Panc1 (cell line): ENCODE results near the gene NSD1. TPM values are rescaled to one million over a fixed set of nuclear protein-coding genes. Genes with fewer than 3 reads are reported as not detected.

Experiments
- ATAC-seq: fragments of 200-7000 bp; cut with Tn5 transposase; 2 replicates; pipeline ENCODE4 v1.9.1; 2020; ENCODE audit warnings: mild to moderate bottlenecking, moderate library complexity
- BruUV-seq: library from RNA; stranded (reverse); fragments of 400-500 nt; replicated peaks from 2 replicates; lab custom pipeline; 2021; lab: Mats Ljungman, UMichigan
- CTCF ChIA-PET: fragments of 300-600 bp; sonication (Branson Sonifier 250); formaldehyde crosslinking; loops from one replicate; lab custom pipeline; 2022; ENCODE audit warnings: antibody characterized with exemption; lab: Charles Lee
- POLR2A ChIA-PET: fragments of 300-600 bp; sonication (Branson Sonifier 250); formaldehyde crosslinking; loops from one replicate; lab custom pipeline; 2022; ENCODE audit warnings: antibody characterized with exemption; lab: Charles Lee
- DNase-seq: peaks from one replicate; pipeline ENCODE4 v3.0.0-alpha.2; 2010; ENCODE audit warnings: low read depth, low spot score
- H3K27ac ChIP-seq: 2 replicates; pipeline ENCODE4 v1.5.1; 2011; ENCODE audit warnings: mild to moderate bottlenecking, low read length, inconsistent platforms
- H3K27me3 ChIP-seq: fragments of 200-500 bp; sonication (Bioruptor generic); 2 replicates; pipeline ENCODE4 v1.6.0; 2014; ENCODE audit warnings: low read length, inconsistent platforms; ENCODE audit not compliant: control insufficient read depth, insufficient read depth
- H3K36me3 ChIP-seq: fragments of 200-500 bp; sonication (Bioruptor generic); 2 replicates; pipeline ENCODE4 v1.5.1; 2014; ENCODE audit warnings: inconsistent platforms, mild to moderate bottlenecking, low read length, moderate library complexity; ENCODE audit not compliant: control insufficient read depth, insufficient read depth
- H3K4me1 ChIP-seq: 2 replicates; pipeline ENCODE4 v1.5.1; 2011; ENCODE audit warnings: inconsistent platforms, mild to moderate bottlenecking, low read length, moderate library complexity; ENCODE audit not compliant: control insufficient read depth, insufficient read depth
- H3K4me3 ChIP-seq, 2 experiments: 2 replicates each; pipeline ENCODE4 v1.5.1; 2011 to 2012; ENCODE audit warnings: low read depth in 2 of 2, low read length in 2 of 2, mild to moderate bottlenecking in 2 of 2, inconsistent platforms in 1 of 2, moderate library complexity in 1 of 2
- H3K9me3 ChIP-seq: fragments of 200-500 bp; sonication (Bioruptor generic); 2 replicates; pipeline ENCODE4 v1.5.1; 2014; ENCODE audit warnings: low read depth, mild to moderate bottlenecking, inconsistent platforms, low read length, moderate library complexity; ENCODE audit not compliant: control insufficient read depth, insufficient read depth
- POLR2AphosphoS5 ChIP-seq: IDR thresholded peaks from 2 replicates; pipeline ENCODE4 v1.6.1; 2012; ENCODE audit warnings: mild to moderate bottlenecking, low read depth, low read length, moderate library complexity
- SIN3A ChIP-seq: IDR thresholded peaks from 2 replicates; pipeline ENCODE4 v1.6.1; 2012; ENCODE audit warnings: low read depth, mild to moderate bottlenecking, low read length, moderate library complexity, borderline replicate concordance; ENCODE audit not compliant: insufficient read depth
- TCF7L2 ChIP-seq: IDR thresholded peaks from 2 replicates; pipeline ENCODE4 v1.6.1; 2011; ENCODE audit warnings: mild to moderate bottlenecking, low read depth, low read length, inconsistent platforms
- in situ Hi-C: cut with HindIII; loops from 2 replicates; pipeline ENCODE4 v1.10.0; 2016; ENCODE audit warnings: low sequenced_read_pairs, low pct_unique_long_range_greater_than_20kb
- intact Hi-C: fragments of 100-400 bp; cut with micrococcal nuclease; formaldehyde crosslinking; loops from one replicate; pipeline ENCODE4 v1.10.0; 2022; ENCODE audit not compliant: unreplicated experiment
- total RNA-seq: library from RNA; stranded (reverse); gene quantifications from one replicate; pipeline ENCODE4 v1.2.1, GENCODE V29; 2021; ENCODE audit not compliant: unreplicated experiment
- TF ChIP-seq, protein P1 (sequence below): fragments of 450-650 bp; IDR thresholded peaks from 2 replicates; pipeline ENCODE4 v1.5.1; 2017; ENCODE audit warnings: mild to moderate bottlenecking
- TF ChIP-seq, protein P2 (sequence below), 2 experiments: IDR thresholded peaks; 2 replicates each; pipeline ENCODE4 v1.6.1; 2011 to 2012; ENCODE audit warnings: low read depth in 2 of 2, control low read depth in 1 of 2, low read length in 1 of 2, mild to moderate bottlenecking in 1 of 2, moderate library complexity in 1 of 2; ENCODE audit not compliant: insufficient read depth in 1 of 2

The NSD1 gene
- total RNA-seq, 1 experiment from 2014 or later = 58.7 TPM

DNA sequence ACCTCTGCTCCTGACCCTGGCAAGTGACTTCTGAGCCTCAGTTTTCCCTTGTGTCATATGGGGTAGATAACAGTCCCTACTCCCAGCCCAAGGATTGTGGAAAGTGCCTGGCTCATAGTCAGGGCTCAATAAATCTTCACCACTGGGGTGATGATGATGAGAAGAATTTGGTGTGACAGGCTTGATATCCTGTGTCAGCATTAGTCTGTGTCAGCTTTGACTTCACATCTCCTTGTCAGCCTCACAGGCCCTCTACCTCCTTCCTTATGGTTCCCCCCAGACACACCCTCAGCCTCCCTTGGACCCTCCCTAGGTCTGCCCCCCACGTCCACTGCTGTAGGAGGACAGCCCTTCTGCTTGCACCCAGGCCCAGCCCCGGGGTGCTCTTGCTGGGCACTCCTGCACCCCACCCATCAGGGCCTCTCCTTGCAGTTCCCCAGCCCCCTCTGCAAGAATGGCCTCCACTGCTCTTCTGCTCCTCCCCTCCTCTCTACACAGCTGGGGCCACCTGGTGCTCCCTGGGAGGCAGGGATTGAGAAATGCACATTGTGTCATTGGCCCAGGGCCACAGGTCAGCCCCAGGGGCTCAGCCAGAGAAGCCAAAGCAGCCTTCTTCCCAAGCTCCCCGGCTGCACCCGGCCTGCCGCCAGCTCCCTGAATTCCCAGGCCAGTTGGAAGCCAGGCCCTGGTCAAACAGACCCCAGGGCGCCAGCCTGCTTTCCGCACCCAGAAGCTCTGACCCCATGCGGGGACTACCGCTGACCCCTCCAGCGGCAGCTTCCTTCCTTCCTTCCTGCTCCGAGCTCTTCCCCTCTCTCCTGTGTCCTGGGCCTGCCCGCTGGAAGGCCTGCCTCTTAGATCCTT, 39.1 kb upstream of the NSD1 start:
- H3K36me3 ChIP-seq = no peaks in the 10 kb centered on the region
- no peak for DNase-seq
- no peak overlapping the region for H3K27ac ChIP-seq
- H3K4me3 ChIP-seq = no peak overlapping the region
- TF ChIP-seq, protein P1, sequence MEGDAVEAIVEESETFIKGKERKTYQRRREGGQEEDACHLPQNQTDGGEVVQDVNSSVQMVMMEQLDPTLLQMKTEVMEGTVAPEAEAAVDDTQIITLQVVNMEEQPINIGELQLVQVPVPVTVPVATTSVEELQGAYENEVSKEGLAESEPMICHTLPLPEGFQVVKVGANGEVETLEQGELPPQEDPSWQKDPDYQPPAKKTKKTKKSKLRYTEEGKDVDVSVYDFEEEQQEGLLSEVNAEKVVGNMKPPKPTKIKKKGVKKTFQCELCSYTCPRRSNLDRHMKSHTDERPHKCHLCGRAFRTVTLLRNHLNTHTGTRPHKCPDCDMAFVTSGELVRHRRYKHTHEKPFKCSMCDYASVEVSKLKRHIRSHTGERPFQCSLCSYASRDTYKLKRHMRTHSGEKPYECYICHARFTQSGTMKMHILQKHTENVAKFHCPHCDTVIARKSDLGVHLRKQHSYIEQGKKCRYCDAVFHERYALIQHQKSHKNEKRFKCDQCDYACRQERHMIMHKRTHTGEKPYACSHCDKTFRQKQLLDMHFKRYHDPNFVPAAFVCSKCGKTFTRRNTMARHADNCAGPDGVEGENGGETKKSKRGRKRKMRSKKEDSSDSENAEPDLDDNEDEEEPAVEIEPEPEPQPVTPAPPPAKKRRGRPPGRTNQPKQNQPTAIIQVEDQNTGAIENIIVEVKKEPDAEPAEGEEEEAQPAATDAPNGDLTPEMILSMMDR = no peak
- TF ChIP-seq, protein P2, sequence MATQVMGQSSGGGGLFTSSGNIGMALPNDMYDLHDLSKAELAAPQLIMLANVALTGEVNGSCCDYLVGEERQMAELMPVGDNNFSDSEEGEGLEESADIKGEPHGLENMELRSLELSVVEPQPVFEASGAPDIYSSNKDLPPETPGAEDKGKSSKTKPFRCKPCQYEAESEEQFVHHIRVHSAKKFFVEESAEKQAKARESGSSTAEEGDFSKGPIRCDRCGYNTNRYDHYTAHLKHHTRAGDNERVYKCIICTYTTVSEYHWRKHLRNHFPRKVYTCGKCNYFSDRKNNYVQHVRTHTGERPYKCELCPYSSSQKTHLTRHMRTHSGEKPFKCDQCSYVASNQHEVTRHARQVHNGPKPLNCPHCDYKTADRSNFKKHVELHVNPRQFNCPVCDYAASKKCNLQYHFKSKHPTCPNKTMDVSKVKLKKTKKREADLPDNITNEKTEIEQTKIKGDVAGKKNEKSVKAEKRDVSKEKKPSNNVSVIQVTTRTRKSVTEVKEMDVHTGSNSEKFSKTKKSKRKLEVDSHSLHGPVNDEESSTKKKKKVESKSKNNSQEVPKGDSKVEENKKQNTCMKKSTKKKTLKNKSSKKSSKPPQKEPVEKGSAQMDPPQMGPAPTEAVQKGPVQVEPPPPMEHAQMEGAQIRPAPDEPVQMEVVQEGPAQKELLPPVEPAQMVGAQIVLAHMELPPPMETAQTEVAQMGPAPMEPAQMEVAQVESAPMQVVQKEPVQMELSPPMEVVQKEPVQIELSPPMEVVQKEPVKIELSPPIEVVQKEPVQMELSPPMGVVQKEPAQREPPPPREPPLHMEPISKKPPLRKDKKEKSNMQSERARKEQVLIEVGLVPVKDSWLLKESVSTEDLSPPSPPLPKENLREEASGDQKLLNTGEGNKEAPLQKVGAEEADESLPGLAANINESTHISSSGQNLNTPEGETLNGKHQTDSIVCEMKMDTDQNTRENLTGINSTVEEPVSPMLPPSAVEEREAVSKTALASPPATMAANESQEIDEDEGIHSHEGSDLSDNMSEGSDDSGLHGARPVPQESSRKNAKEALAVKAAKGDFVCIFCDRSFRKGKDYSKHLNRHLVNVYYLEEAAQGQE (IDR thresholded peaks at IDR 0.05; ENCODE audit: insufficient read depth in 1 of 2, low read depth in 2 of 2, low read length in 1 of 2) = no peak
- TF ChIP-seq POLR2AphosphoS5 = no peak
- TF ChIP-seq SIN3A = no peak
- no peak for TF ChIP-seq TCF7L2
- no TSS peak for BruUV-seq
- no peaks in the 10 kb centered on the region for H3K27me3 ChIP-seq
- CTCF ChIA-PET = no interaction called here
- intact Hi-C loops (no loop called here), in situ Hi-C loops (no loop called here)
- H3K9me3 ChIP-seq = no peaks in the 10 kb centered on the region
- ATAC-seq = no peak
- POLR2A ChIA-PET = interaction anchor here (0.6 to 0.8 kb wide), 2 partner anchors 155 to 1582 kb away, joined by 3 read pairs; no protein-coding TSS in a partner anchor
- H3K4me1 ChIP-seq = peaks cover 4% of the 10 kb centered on the region; the same call in 1 of the 2 replicates

DNA sequence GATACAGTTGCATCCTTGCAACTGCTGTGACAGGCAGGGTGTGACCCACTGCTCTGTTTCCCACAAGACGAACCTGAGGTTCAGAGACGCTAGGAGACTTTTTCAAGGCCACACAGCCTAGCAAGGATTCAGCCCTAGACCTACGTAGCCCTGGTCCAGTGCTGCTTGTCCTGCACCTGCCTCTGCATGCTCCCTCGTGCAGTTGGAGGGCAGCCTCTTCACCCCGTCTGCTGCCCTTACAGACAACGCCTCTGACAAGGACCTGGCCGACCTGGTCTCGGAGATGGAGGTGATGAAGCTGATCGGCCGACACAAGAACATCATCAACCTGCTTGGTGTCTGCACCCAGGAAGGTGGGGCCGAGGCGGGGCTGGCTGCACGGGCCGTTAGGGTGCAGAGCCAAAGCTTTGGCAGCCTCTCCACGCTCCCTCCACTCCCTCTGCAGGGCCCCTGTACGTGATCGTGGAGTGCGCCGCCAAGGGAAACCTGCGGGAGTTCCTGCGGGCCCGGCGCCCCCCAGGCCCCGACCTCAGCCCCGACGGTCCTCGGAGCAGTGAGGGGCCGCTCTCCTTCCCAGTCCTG, 38.4 kb upstream of the NSD1 start:
- peaks cover 4% of the 10 kb centered on the region; the same call in 1 of the 2 replicates for H3K4me1 ChIP-seq
- TF ChIP-seq POLR2AphosphoS5 = no peak
- TF ChIP-seq, protein P2 (IDR thresholded peaks at IDR 0.05; ENCODE audit: insufficient read depth in 1 of 2, low read depth in 2 of 2, low read length in 1 of 2) = no peak
- TF ChIP-seq, protein P1 = no peak
- TF ChIP-seq SIN3A = no peak
- no peak for TF ChIP-seq TCF7L2
- no peaks in the 10 kb centered on the region for H3K36me3 ChIP-seq
- H3K9me3 ChIP-seq = no peaks in the 10 kb centered on the region
- BruUV-seq = no TSS peak
- ChIA-PET CTCF (no interaction called here), POLR2A (interaction anchor here (0.6 to 0.8 kb wide), 2 partner anchors 156 to 1583 kb away, joined by 3 read pairs; no protein-coding TSS in a partner anchor)
- ATAC-seq (no peak), DNase-seq (no peak)
- H3K4me3 ChIP-seq = no peak overlapping the region
- no peak overlapping the region for H3K27ac ChIP-seq
- no peaks in the 10 kb centered on the region for H3K27me3 ChIP-seq
- in situ Hi-C loops = no loop called here
- intact Hi-C loops = no loop called here
